ENCODE measurements around the gene OR52A5.

OR52A5 gene

DNA sequence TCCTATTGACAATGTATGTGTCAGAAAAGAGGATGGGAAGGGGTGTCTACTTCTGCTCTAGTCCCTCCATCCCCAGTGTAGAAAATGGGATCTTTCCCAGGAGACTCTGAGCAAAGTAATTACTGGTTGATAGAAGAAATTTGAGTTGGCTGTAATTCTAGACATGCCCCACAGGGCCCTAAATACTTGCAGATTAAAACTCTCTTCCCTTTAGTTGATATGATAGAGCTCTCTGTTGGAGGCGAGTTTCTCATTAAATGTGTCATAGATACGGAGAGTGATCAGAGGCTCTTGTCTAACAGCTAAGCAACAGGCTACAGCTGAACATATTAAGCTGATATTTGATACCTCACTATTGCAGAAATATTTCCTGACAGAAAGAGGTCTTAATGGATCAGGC is 35.9 kb downstream of the OR52A5 start:
- Histone ChIP-seq H4K91ac (ENCODE audit: low read length) (no peak overlapping the region), H2AFZ (ENCODE audit: low read depth, low read length) (no peak overlapping the region), H3K14ac (ENCODE audit: low read length in 2 of 2) (no peak overlapping the region), H3K4me1 (ENCODE audit: control insufficient read depth, insufficient read depth, low read depth, low read length) (no peaks in the 10 kb centered on the region), H3K27me3 (ENCODE audit: control insufficient read depth in 1 of 2, insufficient read depth in 1 of 2, low read length in 2 of 2) (no peaks in the 10 kb centered on the region), H2BK12ac (ENCODE audit: low read length in 2 of 2) (no peak overlapping the region), H3K9ac (ENCODE audit: low read length) (no peak overlapping the region), H3K27ac (ENCODE audit: low read length, poor library complexity, severe bottlenecking) (no peak overlapping the region), H4K8ac (ENCODE audit: low read length) (no peak overlapping the region), H2BK5ac (ENCODE audit: low read depth, low read length, poor library complexity, severe bottlenecking) (no peak overlapping the region), H2AK5ac (ENCODE audit: low read length, severe bottlenecking) (no peak overlapping the region), H3K36me3 (ENCODE audit: control insufficient read depth in 1 of 2, insufficient read depth in 2 of 2, low read depth in 1 of 2, low read length in 2 of 2) (no peaks in the 10 kb centered on the region), H3K23ac (ENCODE audit: low read length in 2 of 2) (no peak overlapping the region), H3K4ac (ENCODE audit: low read depth in 1 of 2, low read length in 2 of 2) (no peak overlapping the region), H3K4me3 (ENCODE audit: insufficient read depth in 1 of 2, low read depth in 1 of 2, low read length in 2 of 2) (no peak overlapping the region), H2BK15ac (ENCODE audit: low read depth, poor library complexity, severe bottlenecking) (no peak overlapping the region), H3K9me3 (ENCODE audit: control insufficient read depth, low read length) (no peaks in the 10 kb centered on the region), H3K79me1 (replicated peaks; ENCODE audit: low read length, poor library complexity, severe bottlenecking) (no peaks in the 10 kb centered on the region), H2BK120ac (ENCODE audit: low read depth, low read length) (no peak overlapping the region), H3K4me2 (ENCODE audit: low read length, poor library complexity, severe bottlenecking) (no peak overlapping the region), H3K18ac (ENCODE audit: low read depth in 1 of 2, low read length in 2 of 2) (no peak overlapping the region)
- DNase-seq = no peak
- WGBS = no CpG with 5 or more reads among the region's 2 CpGs

DNA sequence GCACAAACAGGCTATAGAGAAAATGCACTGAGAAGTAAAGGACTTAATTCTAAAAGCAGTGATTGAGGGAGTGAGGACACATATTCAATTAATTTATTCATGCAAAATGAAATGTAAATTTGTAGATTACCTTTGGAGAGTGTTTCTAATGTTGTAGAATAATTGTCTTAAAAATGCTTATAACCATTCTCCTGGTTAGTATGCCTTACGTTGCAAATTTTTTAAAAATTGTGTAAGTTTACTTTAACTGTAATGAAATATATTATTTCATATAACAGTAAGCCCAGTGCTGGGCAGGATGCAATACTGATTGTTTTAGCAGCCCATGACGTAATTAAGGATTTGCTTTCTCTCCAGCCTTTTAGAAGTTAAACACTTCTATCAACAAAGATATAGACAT is 42.1 kb downstream of the OR52A5 start:
- Histone ChIP-seq H3K36me3 (ENCODE audit: control insufficient read depth in 1 of 2, insufficient read depth in 2 of 2, low read depth in 1 of 2, low read length in 2 of 2) (no peaks in the 10 kb centered on the region), H2BK12ac (ENCODE audit: low read length in 2 of 2) (no peak overlapping the region), H3K79me1 (replicated peaks; ENCODE audit: low read length, poor library complexity, severe bottlenecking) (no peaks in the 10 kb centered on the region), H3K4me1 (ENCODE audit: control insufficient read depth, insufficient read depth, low read depth, low read length) (no peaks in the 10 kb centered on the region), H2BK15ac (ENCODE audit: low read depth, poor library complexity, severe bottlenecking) (no peak overlapping the region), H2BK120ac (ENCODE audit: low read depth, low read length) (no peak overlapping the region), H4K91ac (ENCODE audit: low read length) (no peak overlapping the region), H3K4me3 (ENCODE audit: insufficient read depth in 1 of 2, low read depth in 1 of 2, low read length in 2 of 2) (no peak overlapping the region), H2BK5ac (ENCODE audit: low read depth, low read length, poor library complexity, severe bottlenecking) (no peak overlapping the region), H2AFZ (ENCODE audit: low read depth, low read length) (no peak overlapping the region), H3K4ac (ENCODE audit: low read depth in 1 of 2, low read length in 2 of 2) (no peak overlapping the region), H3K18ac (ENCODE audit: low read depth in 1 of 2, low read length in 2 of 2) (no peak overlapping the region), H3K14ac (ENCODE audit: low read length in 2 of 2) (no peak overlapping the region), H2AK5ac (ENCODE audit: low read length, severe bottlenecking) (no peak overlapping the region), H3K23ac (ENCODE audit: low read length in 2 of 2) (no peak overlapping the region), H3K9me3 (ENCODE audit: control insufficient read depth, low read length) (no peaks in the 10 kb centered on the region), H3K4me2 (ENCODE audit: low read length, poor library complexity, severe bottlenecking) (no peak overlapping the region), H4K8ac (ENCODE audit: low read length) (no peak overlapping the region), H3K27me3 (ENCODE audit: control insufficient read depth in 1 of 2, insufficient read depth in 1 of 2, low read length in 2 of 2) (no peaks in the 10 kb centered on the region), H3K9ac (ENCODE audit: low read length) (no peak overlapping the region), H3K27ac (ENCODE audit: low read length, poor library complexity, severe bottlenecking) (no peak overlapping the region)
- no peak for DNase-seq
- WGBS = 60% methylated on average over 1 of the region's 2 CpGs

DNA sequence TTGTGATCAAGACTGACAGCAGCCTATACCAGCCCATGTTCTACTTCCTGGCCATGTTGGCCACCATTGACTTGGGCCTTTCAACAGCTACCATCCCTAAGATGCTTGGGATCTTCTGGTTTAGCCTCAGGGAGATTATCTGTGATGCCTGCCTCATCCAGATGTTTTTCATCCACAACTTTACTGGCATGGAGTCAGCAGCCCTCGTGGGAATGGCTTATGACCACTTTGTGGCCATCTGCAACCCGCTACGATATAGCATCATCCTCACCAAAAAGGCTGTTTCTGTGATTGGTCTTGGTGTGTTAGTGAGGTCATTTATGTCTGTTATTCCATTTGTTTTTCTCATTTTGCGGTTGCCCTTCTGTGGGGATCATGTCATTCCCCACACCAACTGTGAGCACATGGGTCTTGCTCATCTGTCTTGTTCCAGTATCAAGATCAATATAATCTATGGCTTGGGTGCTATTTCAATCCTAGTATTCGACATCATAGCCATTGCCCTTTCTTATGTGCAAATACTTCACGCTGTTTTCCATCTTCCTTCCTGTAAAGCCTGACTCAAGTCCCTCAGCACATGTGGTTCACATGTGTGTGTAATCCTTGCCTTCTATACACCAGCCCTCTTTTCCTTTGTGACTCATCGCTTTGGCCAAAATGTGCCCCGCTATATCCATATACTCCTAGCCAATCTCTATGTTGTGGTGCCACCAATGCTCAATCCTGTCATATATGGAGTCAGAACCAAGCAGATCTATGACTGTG is 45.2 kb downstream of the OR52A5 start:
- no peaks in the 10 kb centered on the region for H3K9me3 ChIP-seq (ENCODE audit: control insufficient read depth, low read length)
- H3K18ac ChIP-seq (ENCODE audit: low read depth in 1 of 2, low read length in 2 of 2) = no peak overlapping the region
- peak overlapping the region in 1 of 2 experiments; percentile 52 for H3K23ac ChIP-seq (ENCODE audit: low read length in 2 of 2)
- H4K8ac ChIP-seq (ENCODE audit: low read length) = no peak overlapping the region
- no peaks in the 10 kb centered on the region for H3K79me1 ChIP-seq (replicated peaks; ENCODE audit: low read length, poor library complexity, severe bottlenecking)
- H4K91ac ChIP-seq (ENCODE audit: low read length) = no peak overlapping the region
- H3K4ac ChIP-seq (ENCODE audit: low read depth in 1 of 2, low read length in 2 of 2) = no peak overlapping the region
- WGBS = 73% methylated on average over 6 of the region's 8 CpGs
- H2BK5ac ChIP-seq (ENCODE audit: low read depth, low read length, poor library complexity, severe bottlenecking) = no peak overlapping the region
- no peak overlapping the region for H2AK5ac ChIP-seq (ENCODE audit: low read length, severe bottlenecking)
- H3K4me2 ChIP-seq (ENCODE audit: low read length, poor library complexity, severe bottlenecking) = no peak overlapping the region
- H2AFZ ChIP-seq (ENCODE audit: low read depth, low read length) = no peak overlapping the region
- H3K27ac ChIP-seq (ENCODE audit: low read length, poor library complexity, severe bottlenecking) = no peak overlapping the region
- no peaks in the 10 kb centered on the region for H3K4me1 ChIP-seq (ENCODE audit: control insufficient read depth, insufficient read depth, low read depth, low read length)
- H3K27me3 ChIP-seq (ENCODE audit: control insufficient read depth in 1 of 2, insufficient read depth in 1 of 2, low read length in 2 of 2) = no peaks in the 10 kb centered on the region
- H3K36me3 ChIP-seq (ENCODE audit: control insufficient read depth in 1 of 2, insufficient read depth in 2 of 2, low read depth in 1 of 2, low read length in 2 of 2) = no peaks in the 10 kb centered on the region
- peak overlapping the region in 1 of 2 experiments; percentile 41 for H3K14ac ChIP-seq (ENCODE audit: low read length in 2 of 2)
- H3K4me3 ChIP-seq (ENCODE audit: insufficient read depth in 1 of 2, low read depth in 1 of 2, low read length in 2 of 2) = no peak overlapping the region
- H2BK120ac ChIP-seq (ENCODE audit: low read depth, low read length) = no peak overlapping the region
- DNase-seq = no peak
- H3K9ac ChIP-seq (ENCODE audit: low read length) = no peak overlapping the region
- no peak overlapping the region for H2BK15ac ChIP-seq (ENCODE audit: low read depth, poor library complexity, severe bottlenecking)
- H2BK12ac ChIP-seq (ENCODE audit: low read length in 2 of 2) = no peak overlapping the region

GRCh38 chr11:5090668-5091067 is 47.5 kb downstream of the OR52A5 start:
- H2BK120ac ChIP-seq (ENCODE audit: low read depth, low read length) = no peak overlapping the region
- H3K27ac ChIP-seq (ENCODE audit: low read length, poor library complexity, severe bottlenecking) = no peak overlapping the region
- H2BK12ac ChIP-seq (ENCODE audit: low read length in 2 of 2) = no peak overlapping the region
- H3K4ac ChIP-seq (ENCODE audit: low read depth in 1 of 2, low read length in 2 of 2) = no peak overlapping the region
- no peak overlapping the region for H2AFZ ChIP-seq (ENCODE audit: low read depth, low read length)
- DNase-seq = no peak
- no peak overlapping the region for H4K91ac ChIP-seq (ENCODE audit: low read length)
- no peaks in the 10 kb centered on the region for H3K9me3 ChIP-seq (ENCODE audit: control insufficient read depth, low read length)
- no peak overlapping the region for H2BK15ac ChIP-seq (ENCODE audit: low read depth, poor library complexity, severe bottlenecking)
- H3K4me1 ChIP-seq (ENCODE audit: control insufficient read depth, insufficient read depth, low read depth, low read length) = no peaks in the 10 kb centered on the region
- no peak overlapping the region for H3K4me3 ChIP-seq (ENCODE audit: insufficient read depth in 1 of 2, low read depth in 1 of 2, low read length in 2 of 2)
- H3K9ac ChIP-seq (ENCODE audit: low read length) = no peak overlapping the region
- peaks cover 0 to 2% of the 10 kb centered on the region in 2 experiments for H3K27me3 ChIP-seq (ENCODE audit: control insufficient read depth in 1 of 2, insufficient read depth in 1 of 2, low read length in 2 of 2)
- no peak overlapping the region for H3K4me2 ChIP-seq (ENCODE audit: low read length, poor library complexity, severe bottlenecking)
- no peak overlapping the region for H3K23ac ChIP-seq (ENCODE audit: low read length in 2 of 2)
- H2AK5ac ChIP-seq (ENCODE audit: low read length, severe bottlenecking) = no peak overlapping the region
- H2BK5ac ChIP-seq (ENCODE audit: low read depth, low read length, poor library complexity, severe bottlenecking) = no peak overlapping the region
- WGBS = 97% methylated on average over 1 of the region's 1 CpG
- no peak overlapping the region for H4K8ac ChIP-seq (ENCODE audit: low read length)
- no peak overlapping the region for H3K14ac ChIP-seq (ENCODE audit: low read length in 2 of 2)
- H3K18ac ChIP-seq (ENCODE audit: low read depth in 1 of 2, low read length in 2 of 2) = no peak overlapping the region
- H3K36me3 ChIP-seq (ENCODE audit: control insufficient read depth in 1 of 2, insufficient read depth in 2 of 2, low read depth in 1 of 2, low read length in 2 of 2) = no peaks in the 10 kb centered on the region
- no peaks in the 10 kb centered on the region for H3K79me1 ChIP-seq (replicated peaks; ENCODE audit: low read length, poor library complexity, severe bottlenecking)

All from mesenchymal stem cell (in vitro differentiated cells and primary cell).